NCI-H1417 treated with DMSO at 0.1 percent for 48 hours (cell line): ENCODE data around the gene CC2D2A.
A peak's percentile ranks its signal among the peaks of the same experiment; 100 is the strongest.

Source experiments
- DNase-seq: peaks from one replicate; lab custom pipeline; 2025; lab: John Stamatoyannopoulos, UW

Gene CC2D2A

GRCh38 chr4:15466596-15466995 lies 3.1 kb upstream of the CC2D2A start:
- DNase-seq = no peak

- no peak for DNase-seq
These were observed 420 bp downstream of the CC2D2A start for GRCh38 chr4:15470128-15470475.

- DNase-seq = no peak
These were observed 6.7 kb downstream of the CC2D2A start for GRCh38 chr4:15476396-15476795.

- DNase-seq = no peak
These were observed 9.0 kb downstream of the CC2D2A start for GRCh38 chr4:15478724-15479088.

GRCh38 chr4:15479089-15479912 lies 9.6 kb downstream of the CC2D2A start:
- peak; percentile 7 for DNase-seq

GRCh38 chr4:15479913-15480185 lies 10.2 kb downstream of the CC2D2A start:
- DNase-seq = no peak

- DNase-seq = no peak
These were observed 12.5 kb downstream of the CC2D2A start for GRCh38 chr4:15481961-15482745.

- no peak for DNase-seq
These were observed 13.2 kb downstream of the CC2D2A start for GRCh38 chr4:15482842-15483241.

GRCh38 chr4:15488136-15488535 lies 18.5 kb downstream of the CC2D2A start:
- no peak for DNase-seq

- no peak for DNase-seq
These were observed 19.2 kb downstream of the CC2D2A start for GRCh38 chr4:15488658-15489470.

- no peak for DNase-seq
These were observed 19.9 kb downstream of the CC2D2A start for GRCh38 chr4:15489551-15489950.

GRCh38 chr4:15493411-15493810 lies 23.7 kb downstream of the CC2D2A start:
- no peak for DNase-seq

- no peak for DNase-seq
These were observed 25.9 kb downstream of the CC2D2A start for GRCh38 chr4:15495621-15496020.

- DNase-seq = no peak
These were observed 28.7 kb downstream of the CC2D2A start for GRCh38 chr4:15498356-15498755.

GRCh38 chr4:15500701-15501100 lies 31.0 kb downstream of the CC2D2A start:
- no peak for DNase-seq

GRCh38 chr4:15501941-15502340 lies 32.3 kb downstream of the CC2D2A start:
- no peak for DNase-seq

GRCh38 chr4:15502384-15502783 lies 32.7 kb downstream of the CC2D2A start:
- DNase-seq = no peak

GRCh38 chr4:15504041-15504440 lies 34.4 kb downstream of the CC2D2A start:
- no peak for DNase-seq

GRCh38 chr4:15506464-15506863 lies 36.8 kb downstream of the CC2D2A start:
- no peak for DNase-seq

GRCh38 chr4:15507679-15508078 lies 38.0 kb downstream of the CC2D2A start:
- DNase-seq = no peak

- DNase-seq = no peak
These were observed 41.3 kb downstream of the CC2D2A start for GRCh38 chr4:15510961-15511360.

GRCh38 chr4:15513545-15513944 lies 43.9 kb downstream of the CC2D2A start:
- no peak for DNase-seq

- DNase-seq = no peak
These were observed 45.4 kb downstream of the CC2D2A start for GRCh38 chr4:15515106-15515505.
